ENCODE data around the gene TNFRSF19.
"Not testable (repeated sequence)": the region's sequence is repeated elsewhere in the genome, so short reads cannot be mapped to it uniquely, and the experiment has no call there.

TNFRSF19 gene

GRCh38 chr13:23570099-23570920 is at the start of gene TNFRSF19:
TNFRSF19 (plus strand) TSS chr13:23570412; CDS start chr13:23590184, 19,772 bp downstream.
- DNase-seq, result peak; percentile 87

- DNase-seq, result not testable (repeated sequence)
These were observed 40.3 kb upstream of the TNFRSF19 start for GRCh38 chr13:23529926-23530325.

- DNase-seq, result no peak
These were observed 38.8 kb upstream of the TNFRSF19 start for GRCh38 chr13:23531446-23531845.

GRCh38 chr13:23534090-23534489 is 36.1 kb upstream of the TNFRSF19 start:
- no peak for DNase-seq

- DNase-seq, result no peak
These were observed 28.9 kb upstream of the TNFRSF19 start for GRCh38 chr13:23541221-23541824.

GRCh38 chr13:23544668-23545067 is 25.5 kb upstream of the TNFRSF19 start:
- no peak for DNase-seq

GRCh38 chr13:23547000-23547590 is 23.1 kb upstream of the TNFRSF19 start:
- no peak for DNase-seq

GRCh38 chr13:23549724-23550123 is 20.5 kb upstream of the TNFRSF19 start:
- no peak for DNase-seq

GRCh38 chr13:23550163-23550562 is 20.0 kb upstream of the TNFRSF19 start:
- DNase-seq, result no peak

GRCh38 chr13:23551213-23552008 is 18.8 kb upstream of the TNFRSF19 start:
- DNase-seq, result no peak

GRCh38 chr13:23552171-23552570 is 18.0 kb upstream of the TNFRSF19 start:
- no peak for DNase-seq

GRCh38 chr13:23552661-23553060 is 17.6 kb upstream of the TNFRSF19 start:
- no peak for DNase-seq

GRCh38 chr13:23554000-23554399 is 16.2 kb upstream of the TNFRSF19 start:
- no peak for DNase-seq

GRCh38 chr13:23557043-23557442 is 13.2 kb upstream of the TNFRSF19 start:
- DNase-seq, result no peak

GRCh38 chr13:23557733-23558132 is 12.5 kb upstream of the TNFRSF19 start:
- DNase-seq, result no peak

GRCh38 chr13:23558675-23559536 is 11.3 kb upstream of the TNFRSF19 start:
- DNase-seq, result peak; percentile 49

- DNase-seq, result no peak
These were observed 9.6 kb upstream of the TNFRSF19 start for GRCh38 chr13:23560571-23561089.

GRCh38 chr13:23561261-23561660 is 9.0 kb upstream of the TNFRSF19 start:
- DNase-seq, result no peak

GRCh38 chr13:23563085-23563845 is 6.9 kb upstream of the TNFRSF19 start:
- no peak for DNase-seq

- DNase-seq, result no peak
These were observed 2.2 kb upstream of the TNFRSF19 start for GRCh38 chr13:23567906-23568460.

GRCh38 chr13:23570921-23571315 is 706 bp downstream of the TNFRSF19 start:
- peak; percentile 39 for DNase-seq
